GM18951 (cell line): Measurements from ENCODE around the gene TMEM161B.
"Not testable (repeated sequence)": the region's sequence is repeated elsewhere in the genome, so short reads cannot be mapped to it uniquely, and the experiment has no call there.

ENCODE experiments used
- POLR2A ChIP-seq: IDR thresholded peaks from 4 replicates; pipeline ENCODE4 v1.6.1; 2011; ENCODE audit warnings: mild to moderate bottlenecking; ENCODE audit not compliant: insufficient read length, insufficient read depth; ENCODE audit errors: extremely low read depth
- in situ Hi-C: fragments of 300-500 bp; cut with MboI; formaldehyde crosslinking; loops from one replicate; pipeline ENCODE4 v1.12.0; 2022; ENCODE audit warnings: low sequenced_read_pairs, mixed read lengths, inconsistent platforms; ENCODE audit not compliant: unreplicated experiment

Gene TMEM161B

GRCh38 chr5:88236866-88237642 is 31.6 kb downstream of the TMEM161B start:
- in situ Hi-C loops: no loop called here
- no peak for TF ChIP-seq POLR2A

GRCh38 chr5:88235828-88236227 is 32.8 kb downstream of the TMEM161B start:
- TF ChIP-seq POLR2A: no peak
- in situ Hi-C loops: no loop called here

GRCh38 chr5:88235346-88235745 is 33.3 kb downstream of the TMEM161B start:
- in situ Hi-C loops: no loop called here
- TF ChIP-seq POLR2A: no peak

GRCh38 chr5:88230546-88231066 is 38.0 kb downstream of the TMEM161B start:
- in situ Hi-C loops: no loop called here
- TF ChIP-seq POLR2A: no peak

- no peak for TF ChIP-seq POLR2A
- in situ Hi-C loops: no loop called here
Measured at GRCh38 chr5:88226881-88227450, 41.7 kb downstream of the TMEM161B start.

GRCh38 chr5:88214655-88215054 is 54.0 kb downstream of the TMEM161B start:
- in situ Hi-C loops: no loop called here
- no peak for TF ChIP-seq POLR2A

- TF ChIP-seq POLR2A: no peak
Measured at GRCh38 chr5:88207575-88207974, 61.1 kb downstream of the TMEM161B start.

GRCh38 chr5:88203981-88204750 is 64.5 kb downstream of the TMEM161B start:
- in situ Hi-C loops: no loop called here
- TF ChIP-seq POLR2A: no peak

More at GRCh38 chr5:88207575-88207974, 61.1 kb downstream of the TMEM161B start:
- in situ Hi-C loops: no loop called here

GRCh38 chr5:88195636-88196035 is 73.0 kb downstream of the TMEM161B start:
- in situ Hi-C loops: no loop called here
- no peak for TF ChIP-seq POLR2A

- in situ Hi-C loops: no loop called here
- no peak for TF ChIP-seq POLR2A
Measured at GRCh38 chr5:88193896-88194295, 74.7 kb downstream of the TMEM161B start.

- TF ChIP-seq POLR2A: no peak
- in situ Hi-C loops: no loop called here
Measured at GRCh38 chr5:88190106-88190834, 78.4 kb downstream of the TMEM161B start.

GRCh38 chr5:88189484-88189883 is 79.2 kb downstream of the TMEM161B start:
- in situ Hi-C loops: not testable (repeated sequence)
